Measurements from ENCODE around the gene C19orf53.

C19orf53 gene

DNA sequence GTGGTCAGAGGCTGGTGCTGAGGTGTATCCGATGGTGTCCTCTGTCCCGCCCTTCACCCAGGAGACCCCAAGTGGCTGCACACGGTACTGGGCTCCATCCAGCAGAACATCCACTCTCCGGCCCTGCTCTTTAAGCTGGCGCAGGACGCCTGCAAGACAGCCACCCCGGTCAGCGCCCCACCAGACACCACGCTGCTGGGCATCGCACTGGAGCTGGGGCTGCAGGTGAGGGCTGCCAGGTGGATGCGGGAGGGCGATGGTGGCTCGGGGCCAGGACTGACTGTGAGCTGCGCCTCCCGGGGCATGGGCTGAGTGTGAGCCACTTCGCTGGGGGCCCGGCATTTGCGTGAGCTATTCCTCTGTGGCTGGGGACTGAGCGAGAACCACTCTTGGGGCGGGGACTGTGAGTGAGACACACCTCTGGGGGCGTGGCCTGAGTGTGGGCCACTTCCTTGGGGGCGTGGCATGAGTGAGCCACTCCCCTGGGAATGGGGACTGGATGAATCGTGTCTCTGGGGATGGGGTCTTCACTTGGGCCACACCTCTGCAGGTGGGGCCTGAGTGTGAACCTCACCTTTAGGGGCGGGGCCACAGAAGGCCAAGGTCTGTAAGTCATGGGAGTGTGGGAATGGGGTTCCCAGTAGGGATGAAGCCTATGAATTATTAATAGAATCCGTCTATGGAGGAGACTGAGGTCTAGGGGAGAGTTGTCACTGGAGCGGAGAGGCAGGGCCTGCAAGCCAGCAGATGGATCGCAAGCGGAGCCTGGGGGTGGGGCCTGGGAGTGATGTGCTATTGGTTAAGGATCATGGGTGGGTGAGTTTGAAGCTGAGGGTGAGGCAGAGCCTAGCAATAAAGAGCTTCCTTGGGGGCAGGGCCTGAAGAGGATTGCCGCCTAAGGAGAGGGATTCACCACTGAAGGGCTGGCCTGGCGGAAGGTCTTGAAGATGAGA is 51.5 kb downstream of the C19orf53 start:
- in situ Hi-C loops (cut with MboI; ENCODE audit: low sequenced_read_pairs): no loop called here

DNA sequence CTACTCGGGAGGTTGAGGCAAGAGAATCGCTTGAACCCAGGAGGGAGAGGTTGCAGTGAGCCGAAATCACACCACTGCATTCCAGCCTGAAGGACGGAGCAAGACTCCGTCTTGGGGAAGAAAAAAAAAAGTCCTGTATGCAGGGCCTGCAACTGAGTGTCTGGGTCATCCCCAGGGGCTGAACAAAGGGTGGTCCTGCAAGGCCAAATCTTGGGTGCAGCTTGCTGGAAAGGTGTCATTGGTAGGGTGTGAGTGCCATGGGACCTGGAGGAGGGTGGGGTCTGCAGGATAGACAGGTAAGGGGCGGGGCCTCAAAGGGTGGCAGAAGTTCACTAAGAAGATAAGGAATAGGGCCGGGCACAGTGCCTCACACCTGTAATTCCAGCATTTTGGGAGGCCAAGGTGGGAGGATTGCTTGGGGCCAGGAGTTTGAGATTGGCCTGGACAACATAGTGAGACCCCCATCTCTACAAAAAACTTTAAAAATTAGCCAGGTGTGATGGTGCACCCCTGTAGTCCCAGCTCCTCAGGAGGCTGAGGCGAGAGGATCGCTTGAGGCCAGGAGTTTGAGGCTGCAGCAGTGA is 52.5 kb downstream of the C19orf53 start:
- in situ Hi-C loops (cut with MboI; ENCODE audit: low sequenced_read_pairs): no loop called here

DNA sequence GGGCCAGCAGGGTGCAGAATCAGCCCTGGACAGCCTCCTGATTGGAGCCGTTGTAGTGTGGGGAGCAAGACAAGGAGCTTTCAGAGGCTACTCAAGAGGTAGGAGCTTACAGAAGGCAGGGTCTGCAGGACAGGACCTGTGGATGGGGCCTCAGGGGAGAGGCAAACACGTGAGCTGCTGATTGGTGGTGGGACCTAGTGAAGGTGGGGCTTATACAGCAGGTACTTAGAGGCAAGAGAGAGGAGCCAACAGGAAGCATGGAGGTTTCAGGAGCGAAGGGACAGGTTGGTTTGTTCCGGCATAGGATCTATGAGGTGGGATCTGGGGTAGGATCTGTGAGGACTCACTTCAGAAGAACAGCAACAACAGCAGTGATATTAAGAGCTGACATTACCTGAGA is 53.4 kb downstream of the C19orf53 start:
- in situ Hi-C loops (cut with MboI; ENCODE audit: low sequenced_read_pairs): no loop called here

Measured in HL-60/S4 treated with retinoic acid at 250 ng/mL for 4 days and 3 days (cell line).